ENCODE measurements around the gene SMTN. TPM values are rescaled to one million over a fixed set of nuclear protein-coding genes. Genes with fewer than 3 reads are reported as not detected.
"Not testable (repeated sequence)": the region's sequence is repeated elsewhere in the genome, so short reads cannot be mapped to it uniquely, and the experiment has no call there.

SMTN gene
- total RNA-seq, 1 donor from 2014 or later: 44.8 TPM

DNA sequence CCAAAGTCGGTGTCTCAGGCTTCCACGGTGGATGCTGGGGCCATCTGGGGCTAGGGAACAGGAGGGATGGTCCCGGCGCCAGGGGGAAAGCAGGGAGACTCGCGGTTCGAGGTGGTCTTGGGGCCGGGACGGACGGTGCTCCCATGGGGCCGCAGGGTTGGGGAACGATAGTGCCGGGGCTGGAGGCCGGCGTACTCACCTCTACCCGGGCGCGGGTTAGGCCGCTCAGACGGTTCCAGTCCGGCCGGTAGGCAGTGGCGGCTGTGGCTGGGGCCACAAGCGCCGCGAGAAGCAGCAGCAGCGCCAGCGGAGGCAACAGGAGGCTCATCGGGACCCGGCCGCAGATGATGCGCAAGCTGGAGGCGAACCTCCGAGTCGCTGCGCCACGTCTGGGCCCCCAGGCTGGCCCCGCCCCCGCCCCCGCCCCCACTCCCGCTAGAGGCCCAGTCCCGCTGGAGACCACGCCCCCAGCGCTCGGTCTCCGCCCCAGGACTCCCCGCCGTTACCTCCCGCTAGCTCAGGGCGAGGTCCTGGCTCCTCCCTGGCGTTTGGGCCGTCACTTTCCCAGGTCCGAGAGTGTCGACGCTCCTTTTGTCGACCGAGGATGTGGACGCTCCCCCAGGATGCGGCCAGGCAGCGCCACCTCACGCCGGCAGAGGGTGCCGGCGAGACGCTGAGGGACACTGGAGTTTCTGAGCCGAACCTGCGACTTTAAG, 26.2 kb downstream of the SMTN start, which contains the start of gene SELENOM:
SELENOM (minus strand) TSS at position 391 of the 716 bp plus-strand sequence; CDS start at position 328, 63 bp downstream.
- Histone ChIP-seq H3K27ac (peak within 1 kb of the TSS; percentile 93), H3K9me3 (no peaks in the 10 kb centered on the region), H3K36me3 (peaks cover 8% of the 10 kb centered on the region), H3K27me3 (ENCODE audit: low read depth) (no peaks in the 10 kb centered on the region), H3K4me3 (peak within 1 kb of the TSS; percentile 81), H3K4me1 (peaks cover 10% of the 10 kb centered on the region)
- ATAC-seq: peak; percentile 97 to 98
- TF ChIP-seq, protein P1, sequence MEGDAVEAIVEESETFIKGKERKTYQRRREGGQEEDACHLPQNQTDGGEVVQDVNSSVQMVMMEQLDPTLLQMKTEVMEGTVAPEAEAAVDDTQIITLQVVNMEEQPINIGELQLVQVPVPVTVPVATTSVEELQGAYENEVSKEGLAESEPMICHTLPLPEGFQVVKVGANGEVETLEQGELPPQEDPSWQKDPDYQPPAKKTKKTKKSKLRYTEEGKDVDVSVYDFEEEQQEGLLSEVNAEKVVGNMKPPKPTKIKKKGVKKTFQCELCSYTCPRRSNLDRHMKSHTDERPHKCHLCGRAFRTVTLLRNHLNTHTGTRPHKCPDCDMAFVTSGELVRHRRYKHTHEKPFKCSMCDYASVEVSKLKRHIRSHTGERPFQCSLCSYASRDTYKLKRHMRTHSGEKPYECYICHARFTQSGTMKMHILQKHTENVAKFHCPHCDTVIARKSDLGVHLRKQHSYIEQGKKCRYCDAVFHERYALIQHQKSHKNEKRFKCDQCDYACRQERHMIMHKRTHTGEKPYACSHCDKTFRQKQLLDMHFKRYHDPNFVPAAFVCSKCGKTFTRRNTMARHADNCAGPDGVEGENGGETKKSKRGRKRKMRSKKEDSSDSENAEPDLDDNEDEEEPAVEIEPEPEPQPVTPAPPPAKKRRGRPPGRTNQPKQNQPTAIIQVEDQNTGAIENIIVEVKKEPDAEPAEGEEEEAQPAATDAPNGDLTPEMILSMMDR (IDR thresholded peaks at IDR 0.05): peak; percentile 85
- DNase-seq: peak; percentile 98
- intact Hi-C loops (cut with DNase I): no loop called here

- H3K36me3 ChIP-seq: peaks cover 8% of the 10 kb centered on the region
- H3K4me1 ChIP-seq: peaks cover 10% of the 10 kb centered on the region
- ATAC-seq (peak; percentile 1 to 20), DNase-seq (no peak)
- intact Hi-C loops (cut with DNase I): no loop called here
- H3K4me3 ChIP-seq: peak overlapping the region; percentile 81
- H3K27ac ChIP-seq: peak overlapping the region; percentile 93
- TF ChIP-seq, protein P1 (IDR thresholded peaks at IDR 0.05): peak; percentile 8
- H3K27me3 ChIP-seq (ENCODE audit: low read depth): no peaks in the 10 kb centered on the region
- no peaks in the 10 kb centered on the region for H3K9me3 ChIP-seq
These were observed 26.7 kb downstream of the SMTN start for GRCh38 chr22:31107894-31108218.

GRCh38 chr22:31112547-31113091, 31.5 kb downstream of the SMTN start:
- H3K4me3 ChIP-seq; DNase-seq; H3K27me3 ChIP-seq (ENCODE audit: low read depth); H3K36me3 ChIP-seq; H3K27ac ChIP-seq; intact Hi-C loops (cut with DNase I); H3K4me1 ChIP-seq; H3K9me3 ChIP-seq; ATAC-seq: not testable (repeated sequence)

DNA sequence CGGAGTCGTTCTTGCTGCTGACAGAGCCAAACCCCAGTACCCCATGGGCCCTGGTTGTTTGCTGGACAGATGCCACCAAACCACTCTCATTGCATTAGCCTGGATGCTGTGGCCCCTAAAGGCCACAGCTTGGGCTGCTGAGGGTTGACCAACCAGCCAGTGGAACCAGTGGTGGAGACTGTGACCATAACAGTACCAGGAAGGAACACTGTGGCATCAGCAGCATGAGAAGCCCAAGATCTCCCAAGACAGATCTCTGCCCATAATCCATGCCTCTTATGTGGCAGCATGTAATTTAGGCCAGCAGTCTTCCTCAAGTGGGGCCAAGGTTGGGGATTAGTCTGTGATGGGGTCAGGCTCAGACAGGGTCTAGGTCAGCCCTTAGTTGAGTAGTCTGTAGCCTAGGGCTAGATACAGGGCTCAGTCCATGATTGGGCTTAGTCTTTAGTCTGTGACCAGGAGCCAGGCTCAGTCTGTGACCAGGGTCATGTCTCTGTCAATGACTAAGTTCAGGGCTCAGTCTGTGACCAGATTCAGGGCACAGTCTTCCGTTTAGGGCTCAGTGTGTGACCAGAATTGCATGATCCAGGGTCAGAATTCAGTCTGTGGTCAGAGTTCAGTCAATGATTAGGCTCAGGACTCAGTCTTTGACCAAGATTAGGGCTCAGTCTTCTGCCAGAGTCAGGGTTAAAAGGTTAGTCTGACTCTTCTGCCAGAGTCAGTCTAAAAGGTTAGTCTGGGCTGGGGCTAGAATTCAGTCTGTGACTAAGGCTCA, 37.1 kb downstream of the SMTN start:
- Histone ChIP-seq H3K4me3 (no peak overlapping the region), H3K9me3 (no peaks in the 10 kb centered on the region), H3K27me3 (ENCODE audit: low read depth) (no peaks in the 10 kb centered on the region), H3K4me1 (peaks cover 7% of the 10 kb centered on the region), H3K36me3 (no peaks in the 10 kb centered on the region), H3K27ac (no peak overlapping the region)
- TF ChIP-seq, protein P1 (IDR thresholded peaks at IDR 0.05): no peak
- intact Hi-C loops (cut with DNase I): no loop called here
- ATAC-seq (no peak), DNase-seq (no peak)

DNA sequence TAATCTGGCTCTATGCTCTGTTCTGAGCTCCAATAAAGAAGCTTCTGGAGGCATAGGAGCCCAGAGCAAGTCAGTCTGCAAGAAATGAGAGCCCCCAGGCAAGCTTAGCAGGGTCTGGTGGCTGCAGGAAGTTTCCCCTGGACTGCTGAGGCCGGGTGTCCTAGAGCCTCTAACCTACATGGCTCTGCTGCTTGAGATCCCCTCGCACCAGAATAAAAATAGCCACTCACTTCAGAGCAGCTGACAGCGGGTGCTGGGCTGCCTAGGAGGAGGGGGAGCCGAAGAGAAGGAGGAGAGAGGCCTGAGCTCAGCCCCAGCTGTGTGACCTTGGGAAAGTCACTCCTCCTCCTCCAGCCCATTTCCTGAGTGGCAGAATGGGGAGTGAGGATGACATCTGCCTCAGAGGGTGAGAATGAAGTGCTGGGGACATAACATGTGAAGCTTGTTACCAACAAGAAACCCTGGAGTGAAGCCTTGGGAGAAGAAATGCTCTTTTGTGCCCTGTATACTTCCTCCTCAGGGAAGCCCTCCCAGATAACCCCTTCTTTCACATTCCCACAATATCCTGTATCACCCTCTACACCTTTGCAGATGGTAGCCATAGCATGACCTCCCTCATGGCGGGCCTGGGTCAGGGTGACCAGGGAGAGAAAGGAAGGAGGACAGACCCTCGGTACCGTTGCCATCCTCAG, 38.1 kb downstream of the SMTN start:
- no peak for DNase-seq
- intact Hi-C loops (cut with DNase I): no loop called here
- ATAC-seq: no peak
- no peaks in the 10 kb centered on the region for H3K27me3 ChIP-seq (ENCODE audit: low read depth)
- H3K9me3 ChIP-seq: no peaks in the 10 kb centered on the region
- no peaks in the 10 kb centered on the region for H3K36me3 ChIP-seq
- no peak overlapping the region for H3K4me3 ChIP-seq
- TF ChIP-seq, protein P1 (IDR thresholded peaks at IDR 0.05): no peak
- H3K27ac ChIP-seq: no peak overlapping the region
- H3K4me1 ChIP-seq: peaks cover 7% of the 10 kb centered on the region
